Stimulated activated CD8-positive, alpha-beta memory T cell treated with anti-CD3 and anti-CD28 coated beads, Interleukin-12 subunit alpha, Interleukin-12 subunit beta, amount 100 ng/mL, for 1 hour (primary cell): Measurements from ENCODE around the gene STYXL1.

Experiments used
- DNase-seq: peaks from one replicate; pipeline ENCODE4 v3.0.0-alpha.2; 2020; ENCODE audit warnings: low read depth

The STYXL1 gene

DNA sequence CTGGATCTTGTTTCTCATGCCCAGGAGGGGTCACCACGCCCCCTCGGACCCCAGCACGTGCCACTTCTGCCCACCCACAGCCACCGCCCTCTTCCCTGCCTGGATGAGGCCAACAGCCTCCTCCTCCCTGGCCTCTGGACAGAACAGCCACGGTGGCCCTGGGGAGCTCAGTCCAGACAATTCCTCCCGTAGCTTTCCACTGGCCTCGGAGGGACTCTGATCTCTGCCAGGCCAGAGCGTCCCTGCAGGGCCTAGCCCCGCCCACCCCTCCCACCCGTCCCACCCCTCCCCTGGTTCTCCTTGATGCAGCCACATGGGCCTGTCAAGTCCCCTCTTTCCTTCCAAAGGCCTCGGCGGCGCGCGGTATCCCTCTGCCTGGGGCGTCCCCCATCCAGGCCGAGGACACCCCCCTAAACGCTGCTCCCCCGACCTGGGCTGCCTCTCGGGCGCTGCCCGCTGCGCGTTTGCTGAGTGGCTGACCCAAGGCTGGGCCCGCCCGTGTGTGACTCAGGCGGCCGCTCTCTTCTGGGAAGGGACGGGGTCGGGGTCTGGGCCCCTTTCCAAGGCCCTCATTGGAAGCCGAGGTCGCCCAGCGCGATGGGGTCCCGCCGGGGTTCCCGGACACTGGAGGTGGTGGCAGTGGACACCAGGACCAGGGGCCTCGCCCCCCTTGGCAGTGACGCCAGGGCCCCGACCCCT is 54.0 kb downstream of the STYXL1 start:
- no peak for DNase-seq

DNA sequence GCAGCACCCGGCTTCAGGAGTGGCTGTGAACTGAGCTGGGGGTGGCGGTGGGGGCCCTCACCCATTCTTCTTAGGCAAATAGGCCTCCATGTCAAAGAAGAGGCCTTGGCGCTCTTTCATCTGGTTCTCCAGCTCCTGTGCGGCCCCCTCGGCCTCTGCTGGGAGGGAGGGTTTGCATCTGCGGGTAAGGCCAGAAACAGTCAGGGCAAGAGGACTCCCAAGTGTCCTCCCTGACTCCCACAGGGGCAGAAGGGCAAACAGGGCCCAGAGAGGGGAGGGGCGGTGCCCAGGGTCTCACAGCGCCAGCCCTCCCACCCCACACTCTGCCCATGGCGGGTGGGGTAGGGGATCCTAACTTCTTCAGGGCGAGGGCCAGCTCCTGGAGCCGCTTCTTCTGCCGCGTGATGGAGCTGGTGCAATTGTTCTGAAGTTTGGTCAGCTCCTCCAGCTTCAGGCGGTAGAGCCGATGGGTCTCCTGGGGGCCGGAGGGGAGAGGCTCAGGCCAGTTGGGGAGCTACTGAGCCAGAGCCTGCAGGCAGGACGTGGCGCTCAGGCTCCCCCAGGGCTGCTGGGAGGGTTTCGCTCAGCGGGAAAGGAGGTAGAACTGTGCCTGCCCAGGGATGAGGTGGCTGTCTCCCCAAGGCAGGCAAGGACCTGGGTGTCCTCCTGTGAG is 55.6 kb downstream of the STYXL1 start:
- DNase-seq = no peak

DNA sequence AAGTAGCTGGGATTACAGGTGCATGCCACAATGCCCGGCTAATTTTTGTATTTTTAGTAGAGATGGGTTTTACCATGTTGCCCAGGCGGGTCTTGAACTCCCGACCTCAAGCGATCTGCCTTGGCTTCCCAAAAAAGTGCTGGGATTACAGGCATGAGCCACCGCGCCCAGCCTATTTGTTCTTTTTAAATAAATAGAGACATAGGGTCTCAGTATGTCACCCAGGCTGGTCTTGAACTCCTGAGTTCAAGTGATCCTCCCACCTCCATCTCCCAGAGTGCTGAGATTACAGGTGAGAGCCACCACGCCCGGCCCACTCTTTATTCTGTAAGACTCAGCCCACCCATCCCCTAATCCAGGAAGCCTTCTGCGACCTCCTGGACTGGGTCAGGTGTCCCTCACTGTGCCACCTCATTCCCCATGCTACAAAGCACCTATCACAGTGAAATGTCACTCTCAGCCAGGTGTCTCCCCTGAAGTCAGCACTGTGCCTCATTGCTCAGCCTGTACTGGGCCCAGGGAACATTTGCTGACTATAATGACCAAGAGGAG is 56.2 kb downstream of the STYXL1 start:
- no peak for DNase-seq

DNA sequence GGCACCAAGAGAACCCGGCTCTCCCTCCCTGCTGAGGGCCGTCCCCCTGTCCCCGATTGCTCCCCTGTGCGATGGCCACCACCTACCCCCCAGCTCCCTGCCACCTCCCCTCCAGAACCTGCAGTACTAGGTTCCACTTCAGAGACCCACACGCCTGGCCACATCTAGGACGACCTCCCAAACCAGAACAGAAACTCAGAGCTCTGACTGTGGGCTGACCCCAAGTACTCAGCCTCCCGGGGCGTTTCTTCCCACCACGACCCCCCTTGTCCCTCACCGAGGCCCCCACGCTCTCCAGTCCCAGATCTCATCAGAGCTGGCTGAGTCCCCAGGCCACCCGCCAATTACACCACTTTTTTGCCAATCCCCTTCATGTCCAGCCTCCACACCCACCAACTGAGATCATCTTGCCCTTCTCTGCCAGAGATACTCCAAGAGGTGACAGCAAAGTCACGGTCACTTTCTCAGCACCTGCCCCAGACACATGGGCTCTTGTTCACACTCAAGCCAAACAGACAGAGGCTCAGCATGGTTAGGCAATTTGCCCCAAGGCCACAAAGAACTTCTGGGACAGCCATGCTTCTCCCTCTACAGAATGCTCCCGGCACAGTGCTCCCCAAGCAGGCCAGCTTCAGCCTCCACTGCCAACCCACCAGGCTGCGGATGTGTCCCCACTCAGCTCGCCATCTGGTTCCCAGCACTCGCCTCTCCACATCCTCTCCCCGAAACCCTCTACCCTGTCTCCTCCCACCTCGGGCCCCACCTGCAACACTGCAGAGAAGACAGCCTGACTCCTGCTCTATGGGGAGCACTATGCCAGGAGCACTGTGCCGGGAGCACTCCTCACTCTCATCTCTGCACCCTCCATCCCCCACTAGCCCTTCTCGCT is 58.1 kb downstream of the STYXL1 start:
- no peak for DNase-seq

DNA sequence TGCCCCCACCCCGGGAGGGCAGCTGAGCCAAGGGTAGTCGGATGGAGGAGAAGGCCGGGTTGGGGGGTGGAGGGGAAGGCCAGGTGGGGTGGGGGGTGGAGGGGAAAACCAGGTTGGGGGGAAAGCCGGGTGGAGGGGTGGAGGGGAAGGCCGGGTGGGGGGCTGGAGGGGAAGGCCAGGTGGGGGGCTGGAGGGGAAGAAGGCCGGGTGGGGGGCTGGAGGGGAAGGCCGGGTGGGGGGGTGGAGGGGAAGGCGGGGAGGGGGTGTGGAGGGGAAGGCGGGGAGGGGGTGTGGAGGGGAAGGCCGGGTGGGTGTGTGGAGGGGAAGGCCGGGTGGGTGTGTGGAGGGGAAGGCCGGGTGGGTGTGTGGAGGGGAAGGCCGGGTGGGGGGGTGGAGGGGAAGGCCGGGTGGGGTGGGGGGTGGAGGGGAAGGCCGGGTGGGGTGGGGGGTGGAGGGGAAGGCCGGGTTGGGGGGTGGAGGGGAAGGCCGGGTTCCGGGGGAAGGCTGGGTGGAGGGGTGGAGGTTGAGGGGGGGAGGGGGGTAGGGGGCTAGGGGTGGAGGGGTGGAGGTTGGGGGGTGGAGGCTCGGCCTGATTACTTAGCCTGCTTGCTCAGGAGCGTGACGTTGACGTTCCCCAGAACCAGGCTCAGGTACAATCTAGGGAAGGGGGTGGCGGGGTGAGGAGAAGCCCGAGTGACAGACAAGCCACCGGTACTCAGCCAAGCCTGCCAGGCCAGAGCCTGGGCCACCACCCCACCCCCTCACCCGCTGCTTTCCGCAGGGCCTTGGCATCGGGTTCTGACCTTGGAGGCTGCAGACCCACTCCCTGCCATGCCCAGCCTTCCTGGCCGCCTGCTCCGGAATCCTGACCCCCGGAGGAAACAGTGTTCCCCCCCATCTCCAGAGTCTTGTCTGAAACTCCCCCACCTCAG is 59.0 kb downstream of the STYXL1 start:
- DNase-seq = no peak

GRCh38 chr7:75987805-75988567 is 59.8 kb downstream of the STYXL1 start:
- DNase-seq = no peak

DNA sequence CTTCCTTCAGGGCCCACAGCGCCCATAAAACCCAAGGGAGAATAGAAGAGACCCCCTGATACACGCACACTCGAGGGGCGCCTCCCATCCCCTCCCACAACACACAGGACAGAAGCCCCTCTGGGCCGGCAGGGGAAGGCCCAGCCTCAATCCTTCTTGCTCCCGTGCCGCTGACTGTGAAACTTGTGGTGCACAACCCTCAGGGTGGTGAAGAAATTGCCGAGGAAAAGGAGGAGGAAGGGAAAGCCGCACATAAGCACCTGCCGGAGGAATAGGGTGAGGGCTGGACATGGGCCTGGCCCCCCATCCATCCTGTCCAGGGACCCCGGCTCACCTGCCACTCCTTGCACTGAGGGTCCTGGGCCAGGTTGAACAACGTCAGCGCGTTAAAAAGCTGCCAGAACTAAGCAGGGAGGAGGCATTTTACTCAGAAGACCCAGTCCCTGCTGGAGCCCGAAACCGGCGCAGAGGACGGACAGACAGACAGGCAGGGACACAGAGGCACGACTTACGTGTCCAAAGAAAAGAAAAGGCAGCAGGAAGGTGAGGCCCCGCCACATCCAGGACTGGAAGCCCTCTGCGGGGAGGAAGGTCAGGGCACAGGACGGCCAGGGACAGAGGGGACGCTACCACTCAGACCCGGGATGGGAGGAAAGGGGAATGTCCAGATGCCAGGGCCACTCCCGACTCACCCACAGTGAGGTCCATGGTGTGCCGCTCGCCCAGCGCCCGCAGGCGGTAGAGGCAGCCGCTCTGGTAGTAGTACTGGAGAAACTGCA is 60.6 kb downstream of the STYXL1 start:
- DNase-seq = no peak

DNA sequence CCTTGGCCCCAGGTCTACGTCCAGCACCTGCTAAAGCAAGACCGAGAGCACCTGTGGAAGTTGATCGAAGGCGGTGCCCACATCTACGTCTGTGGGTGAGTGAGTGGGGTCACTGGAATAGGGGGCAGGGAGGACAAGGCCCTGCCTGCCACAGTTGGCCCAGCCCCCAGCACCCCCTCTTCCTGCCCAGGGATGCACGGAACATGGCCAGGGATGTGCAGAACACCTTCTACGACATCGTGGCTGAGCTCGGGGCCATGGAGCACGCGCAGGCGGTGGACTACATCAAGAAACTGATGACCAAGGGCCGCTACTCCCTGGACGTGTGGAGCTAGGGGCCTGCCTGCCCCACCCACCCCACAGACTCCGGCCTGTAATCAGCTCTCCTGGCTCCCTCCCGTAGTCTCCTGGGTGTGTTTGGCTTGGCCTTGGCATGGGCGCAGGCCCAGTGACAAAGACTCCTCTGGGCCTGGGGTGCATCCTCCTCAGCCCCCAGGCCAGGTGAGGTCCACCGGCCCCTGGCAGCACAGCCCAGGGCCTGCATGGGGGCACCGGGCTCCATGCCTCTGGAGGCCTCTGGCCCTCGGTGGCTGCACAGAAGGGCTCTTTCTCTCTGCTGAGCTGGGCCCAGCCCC is 61.5 kb downstream of the STYXL1 start:
- DNase-seq = no peak

GRCh38 chr7:75985518-75986146 is 62.2 kb downstream of the STYXL1 start:
- DNase-seq = no peak

DNA sequence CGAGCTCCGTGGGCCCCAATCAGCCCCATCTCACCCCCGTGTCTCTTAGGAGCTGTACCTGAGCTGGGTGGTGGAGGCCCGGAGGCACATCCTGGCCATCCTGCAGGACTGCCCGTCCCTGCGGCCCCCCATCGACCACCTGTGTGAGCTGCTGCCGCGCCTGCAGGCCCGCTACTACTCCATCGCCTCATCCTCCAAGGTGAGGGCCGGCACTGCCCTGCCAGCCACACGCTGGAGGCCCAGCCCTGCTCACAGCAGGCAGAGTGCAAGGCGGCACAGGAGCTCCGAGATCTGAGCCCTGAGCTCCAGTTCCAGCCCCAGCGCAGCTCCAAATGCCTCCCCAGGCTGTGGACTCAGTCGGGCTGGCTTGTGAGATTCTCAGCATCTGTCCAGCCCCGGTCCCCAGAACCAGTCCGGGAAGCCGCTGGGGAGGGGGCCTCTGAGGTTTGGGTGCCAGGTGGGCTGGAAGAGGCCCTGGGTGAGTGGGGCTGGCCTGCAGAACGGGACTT is 62.7 kb downstream of the STYXL1 start:
- no peak for DNase-seq

DNA sequence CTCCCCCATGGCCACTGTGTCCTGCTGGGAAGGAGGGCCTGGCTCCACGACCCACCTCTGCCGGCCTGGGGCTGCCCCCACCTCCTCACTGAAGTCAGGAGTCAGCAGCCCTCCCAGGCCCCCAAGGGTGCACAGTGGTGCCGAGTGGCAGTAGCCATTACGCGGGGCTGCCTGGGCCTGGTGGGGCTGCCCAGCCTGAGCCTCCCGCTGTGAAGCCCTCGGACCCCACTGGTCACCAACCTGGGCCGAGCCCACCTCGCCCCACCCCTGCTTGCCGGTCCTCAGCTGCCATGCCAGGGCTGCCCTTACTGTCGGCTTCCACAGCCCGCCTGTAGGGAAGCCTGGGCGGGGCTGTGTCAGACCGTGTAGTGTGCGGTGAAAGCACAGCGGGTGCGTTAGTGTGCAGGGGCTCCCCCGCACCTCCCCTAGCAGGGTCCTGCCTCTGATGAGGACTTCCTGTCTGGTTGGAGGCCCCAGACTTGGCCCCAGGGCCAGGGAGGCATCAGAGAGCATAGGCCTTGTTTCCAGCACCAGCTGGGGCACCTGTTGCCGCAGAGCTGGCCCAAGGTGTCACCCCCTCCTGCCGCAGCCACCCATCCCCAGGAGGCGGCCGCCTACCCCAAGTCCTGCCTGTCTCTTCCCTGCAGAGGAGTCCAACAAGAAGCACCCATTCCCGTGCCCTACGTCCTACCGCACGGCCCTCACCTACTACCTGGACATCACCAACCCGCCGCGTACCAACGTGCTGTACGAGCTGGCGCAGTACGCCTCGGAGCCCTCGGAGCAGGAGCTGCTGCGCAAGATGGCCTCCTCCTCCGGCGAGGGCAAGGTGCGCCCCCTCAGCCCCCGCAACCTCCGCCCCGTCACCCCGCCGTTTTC is 63.4 kb downstream of the STYXL1 start:
- DNase-seq = no peak

DNA sequence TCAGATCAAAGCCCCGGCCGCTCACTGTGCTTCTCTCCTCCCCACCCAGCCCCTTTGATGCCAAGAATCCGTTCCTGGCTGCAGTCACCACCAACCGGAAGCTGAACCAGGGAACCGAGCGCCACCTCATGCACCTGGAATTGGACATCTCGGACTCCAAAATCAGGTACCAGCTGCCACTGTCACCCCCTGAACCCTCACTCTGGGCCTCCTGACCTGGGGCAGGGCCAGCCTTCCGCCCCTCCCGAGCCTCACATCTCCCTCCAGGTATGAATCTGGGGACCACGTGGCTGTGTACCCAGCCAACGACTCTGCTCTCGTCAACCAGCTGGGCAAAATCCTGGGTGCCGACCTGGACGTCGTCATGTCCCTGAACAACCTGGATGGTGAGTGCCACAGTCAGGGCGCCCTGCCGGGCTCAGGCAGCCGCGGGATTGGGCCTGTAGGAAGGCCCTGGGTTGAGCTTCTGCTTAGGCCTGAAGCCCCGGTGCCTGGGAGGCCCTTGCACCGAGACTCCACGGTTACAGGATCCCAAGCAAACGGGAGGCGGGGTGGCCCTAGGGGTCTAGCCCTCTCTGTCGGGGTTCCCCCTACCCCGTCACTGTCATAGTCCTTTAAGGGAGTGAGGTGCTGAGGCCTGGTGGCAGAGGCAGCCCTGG is 64.2 kb downstream of the STYXL1 start:
- DNase-seq = no peak

DNA sequence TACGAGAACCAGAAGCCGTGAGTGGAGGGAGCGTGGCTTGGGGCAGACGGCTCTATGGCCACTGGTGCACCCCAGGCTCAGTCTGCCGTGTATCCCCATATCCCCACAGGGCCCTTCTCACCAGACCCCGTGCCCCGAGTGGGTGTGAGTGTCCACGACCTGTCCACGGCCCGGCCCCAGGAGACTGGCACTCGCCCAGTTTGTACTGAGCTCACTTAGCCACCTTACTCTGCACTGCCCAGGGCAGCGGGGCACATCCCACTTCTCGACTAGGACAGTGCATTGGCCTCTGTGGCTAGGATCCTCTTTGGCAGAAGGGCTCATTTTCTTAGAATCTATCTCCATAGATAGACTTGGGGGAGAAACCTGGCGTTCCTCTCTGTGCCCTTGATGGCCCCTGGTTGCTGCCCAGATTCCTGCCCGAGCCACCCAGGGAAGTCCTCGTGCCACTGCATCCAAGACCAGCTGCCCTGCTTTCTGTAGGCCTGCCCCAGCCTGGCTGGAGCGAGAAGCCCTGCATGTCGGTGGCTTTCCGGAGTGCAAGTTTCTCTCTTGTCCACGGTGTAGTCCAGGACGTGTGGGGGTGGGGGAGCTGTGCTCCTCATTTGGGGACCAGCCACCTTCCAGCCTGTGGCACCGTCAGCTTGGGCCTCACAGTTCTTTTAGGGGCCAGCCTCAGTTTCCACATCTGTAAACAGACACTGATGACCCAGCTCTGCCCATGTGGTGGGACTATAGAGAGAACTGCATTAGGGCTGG is 65.3 kb downstream of the STYXL1 start:
- DNase-seq = no peak

DNA sequence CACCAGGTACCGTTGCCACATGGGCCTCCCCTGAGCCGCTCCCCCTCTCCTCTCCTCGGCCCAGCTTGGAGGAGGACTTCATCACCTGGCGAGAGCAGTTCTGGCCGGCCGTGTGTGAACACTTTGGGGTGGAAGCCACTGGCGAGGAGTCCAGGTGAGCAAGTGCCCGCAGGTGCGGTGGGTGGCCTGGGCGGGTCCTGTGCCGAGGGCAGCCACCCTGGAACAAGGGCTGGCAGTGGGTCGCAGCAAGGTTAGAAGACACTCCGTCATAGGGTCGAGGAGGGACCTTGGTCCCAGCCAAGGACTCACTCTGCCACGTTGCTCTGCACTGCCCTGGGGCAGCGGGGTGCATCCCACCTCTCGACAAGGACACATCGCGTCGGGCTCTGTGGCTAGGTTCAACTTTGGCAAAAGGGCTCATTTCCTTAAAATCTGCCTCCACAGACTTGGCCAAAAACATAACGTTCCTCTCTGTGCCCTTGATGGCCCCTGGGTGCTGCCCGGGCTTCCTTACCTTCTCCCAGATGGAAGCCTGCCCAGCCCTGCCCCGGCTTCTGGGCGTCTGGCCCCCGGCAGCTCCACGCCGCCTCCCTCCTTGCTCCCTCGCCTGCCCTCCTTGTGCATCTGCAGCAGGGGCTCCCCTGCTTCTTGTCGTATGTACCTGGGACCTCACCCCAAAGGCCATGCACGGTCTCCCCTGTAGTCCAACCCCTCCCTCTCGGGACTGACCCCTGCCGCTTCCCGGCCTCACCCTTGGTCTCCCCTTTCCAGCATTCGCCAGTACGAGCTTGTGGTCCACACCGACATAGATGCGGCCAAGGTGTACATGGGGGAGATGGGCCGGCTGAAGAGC is 66.1 kb downstream of the STYXL1 start:
- no peak for DNase-seq

DNA sequence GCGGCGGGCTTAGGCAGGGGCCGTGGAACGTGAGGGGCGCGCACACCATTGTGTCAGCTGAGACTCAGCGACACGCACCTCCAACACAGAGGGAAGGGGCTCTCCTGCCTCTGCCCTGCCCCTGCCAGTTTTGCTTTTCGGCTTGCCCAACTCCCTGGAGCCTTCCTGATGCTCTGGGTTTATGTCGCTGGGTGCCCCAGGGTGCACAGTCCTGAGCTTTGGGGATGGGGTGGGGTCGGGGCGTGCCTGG is 66.7 kb downstream of the STYXL1 start:
- no peak for DNase-seq
